ENCODE data around the gene ANKS1B.

GRCh38 chr12:99231031-99231430, 753.7 kb downstream of the ANKS1B start:
- TF ChIP-seq CTCF (IDR thresholded peaks at IDR 0.05), result no peak
- no peak for TF ChIP-seq POLR2A (IDR thresholded peaks at IDR 0.05)

Measured in thyroid gland (tissue), 4 donors.